ENCODE results near the gene NKAIN2.
"Not testable (repeated sequence)": the region's sequence is repeated elsewhere in the genome, so short reads cannot be mapped to it uniquely, and the experiment has no call there.

NKAIN2 gene

DNA sequence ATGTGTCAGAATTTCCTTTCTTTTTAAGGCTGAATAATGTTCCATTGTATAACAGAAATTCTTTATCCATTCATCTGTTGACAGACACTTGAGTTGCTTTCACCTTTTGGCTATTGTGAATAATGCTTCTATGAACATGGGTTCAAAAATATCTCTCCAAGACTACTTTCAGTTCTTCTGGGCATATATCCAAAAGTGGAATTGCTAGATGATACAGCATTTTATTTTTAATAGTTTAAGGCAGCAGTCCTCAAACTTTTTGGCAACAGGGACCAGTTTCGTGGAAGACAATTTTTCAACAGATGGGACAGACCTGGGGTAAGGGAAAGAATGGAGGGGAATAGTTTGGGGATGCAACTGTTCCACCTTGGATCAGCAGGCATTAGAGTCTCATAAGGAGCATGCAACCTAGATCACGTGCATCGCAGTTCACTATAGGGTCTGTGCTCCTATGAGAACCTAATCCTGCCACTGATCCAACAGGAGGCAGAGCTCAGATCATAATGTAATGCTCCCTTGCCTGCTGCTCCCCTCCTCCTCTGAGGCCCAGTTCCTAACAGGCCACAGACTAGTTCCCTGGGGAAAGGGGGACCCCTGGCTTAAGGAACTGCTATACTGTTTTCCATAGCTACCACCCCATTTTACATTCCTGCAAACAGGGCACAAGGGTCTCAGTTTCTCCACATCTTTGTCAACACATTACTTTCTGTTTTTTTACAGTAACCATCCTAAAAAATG lies 918.6 kb downstream of the NKAIN2 start:
- Histone ChIP-seq H3K4me3 (ENCODE audit: low read depth in 1 of 2, low read length in 2 of 2) (no peak overlapping the region), H3K4me1 (ENCODE audit: control insufficient read depth in 1 of 2, insufficient read depth in 2 of 2, low read length in 2 of 2) (no peaks in the 10 kb centered on the region), H3K9ac (ENCODE audit: low read depth in 1 of 2, low read length in 2 of 2) (no peak overlapping the region), H3K9me3 (ENCODE audit: control insufficient read depth in 1 of 2, low read length in 2 of 2) (no peaks in the 10 kb centered on the region), H3K27ac (ENCODE audit: low read depth, low read length) (no peak overlapping the region), H3K36me3 (ENCODE audit: control insufficient read depth in 1 of 2, insufficient read depth in 2 of 2, low read length in 2 of 2) (no peaks in the 10 kb centered on the region), H3K27me3 (ENCODE audit: control insufficient read depth in 1 of 2, insufficient read depth in 2 of 2, low read length in 2 of 2) (no peaks in the 10 kb centered on the region)

DNA sequence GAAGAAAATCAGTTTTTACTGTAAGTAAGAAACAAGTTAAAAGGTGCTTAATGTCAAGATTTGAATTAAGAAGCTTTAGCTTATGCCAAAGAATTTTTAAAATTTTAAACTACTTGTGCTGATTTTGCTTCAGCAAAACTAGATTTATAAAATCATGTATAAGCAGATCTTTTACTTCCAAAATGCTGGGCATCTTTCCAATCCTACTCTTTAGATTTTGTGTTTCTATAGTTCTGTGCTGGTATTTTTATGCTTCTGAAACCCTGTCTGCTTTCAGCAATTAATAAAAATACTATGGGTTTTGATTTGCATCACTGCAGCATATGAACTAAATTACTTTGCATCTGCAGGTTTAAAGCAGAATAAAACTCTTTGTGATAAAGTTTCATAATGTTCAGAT lies 920.0 kb downstream of the NKAIN2 start:
- H3K9ac ChIP-seq (ENCODE audit: low read depth in 1 of 2, low read length in 2 of 2): no peak overlapping the region
- H3K9me3 ChIP-seq (ENCODE audit: control insufficient read depth in 1 of 2, low read length in 2 of 2): no peaks in the 10 kb centered on the region

DNA sequence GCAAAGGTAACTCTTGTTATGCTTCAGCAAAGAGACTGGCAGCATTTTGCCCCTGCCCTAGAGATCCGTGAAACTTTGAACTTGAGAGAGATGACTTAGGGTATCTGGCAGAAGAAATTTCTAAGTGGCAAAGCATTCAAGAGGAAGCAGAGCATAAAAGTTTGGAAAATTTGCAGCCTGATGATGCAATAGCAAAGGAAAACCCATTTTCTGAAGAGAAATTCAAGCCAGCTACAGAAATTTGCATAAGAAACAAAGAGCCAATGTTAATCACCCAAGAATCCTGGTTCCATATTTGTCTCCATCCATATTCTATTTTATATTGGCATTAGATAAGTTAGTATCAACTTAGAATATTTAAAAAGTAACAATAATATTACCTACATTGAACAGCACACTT lies 934.1 kb downstream of the NKAIN2 start:
- not testable (repeated sequence) for H3K9me3 ChIP-seq (ENCODE audit: control insufficient read depth in 1 of 2, low read length in 2 of 2); H3K27me3 ChIP-seq (ENCODE audit: control insufficient read depth in 1 of 2, insufficient read depth in 2 of 2, low read length in 2 of 2); H3K36me3 ChIP-seq (ENCODE audit: control insufficient read depth in 1 of 2, insufficient read depth in 2 of 2, low read length in 2 of 2); H3K4me3 ChIP-seq (ENCODE audit: low read depth in 1 of 2, low read length in 2 of 2); H3K27ac ChIP-seq (ENCODE audit: low read depth, low read length); H3K9ac ChIP-seq (ENCODE audit: low read depth in 1 of 2, low read length in 2 of 2); H3K4me1 ChIP-seq (ENCODE audit: control insufficient read depth in 1 of 2, insufficient read depth in 2 of 2, low read length in 2 of 2)

More for the DNA sequence above, 920.0 kb downstream of the NKAIN2 start:
- H3K36me3 ChIP-seq (ENCODE audit: control insufficient read depth in 1 of 2, insufficient read depth in 2 of 2, low read length in 2 of 2): no peaks in the 10 kb centered on the region
- no peaks in the 10 kb centered on the region for H3K27me3 ChIP-seq (ENCODE audit: control insufficient read depth in 1 of 2, insufficient read depth in 2 of 2, low read length in 2 of 2)
- H3K27ac ChIP-seq (ENCODE audit: low read depth, low read length): no peak overlapping the region
- H3K4me3 ChIP-seq (ENCODE audit: low read depth in 1 of 2, low read length in 2 of 2): no peak overlapping the region
- no peaks in the 10 kb centered on the region for H3K4me1 ChIP-seq (ENCODE audit: control insufficient read depth in 1 of 2, insufficient read depth in 2 of 2, low read length in 2 of 2)

DNA sequence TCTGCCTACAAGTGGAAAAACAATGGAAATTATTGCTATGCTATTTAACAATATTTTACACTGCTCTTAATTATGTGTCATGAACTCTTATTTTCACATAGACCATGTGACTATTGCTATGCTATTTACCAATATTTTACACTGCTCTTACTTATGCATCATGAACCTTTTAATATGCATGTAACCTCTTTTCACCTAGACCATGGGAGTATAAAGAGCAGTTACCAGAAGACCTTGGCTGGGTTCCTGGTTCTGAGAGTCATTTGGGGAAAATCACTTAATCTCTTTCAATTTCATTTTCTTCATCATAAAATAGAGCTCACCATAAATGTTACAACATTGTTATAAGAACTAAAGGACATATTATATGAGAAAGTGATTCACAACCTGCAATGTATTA lies 934.8 kb downstream of the NKAIN2 start:
- Histone ChIP-seq H3K9ac (ENCODE audit: low read depth in 1 of 2, low read length in 2 of 2) (no peak overlapping the region), H3K4me3 (ENCODE audit: low read depth in 1 of 2, low read length in 2 of 2) (no peak overlapping the region), H3K27me3 (ENCODE audit: control insufficient read depth in 1 of 2, insufficient read depth in 2 of 2, low read length in 2 of 2) (no peaks in the 10 kb centered on the region), H3K4me1 (ENCODE audit: control insufficient read depth in 1 of 2, insufficient read depth in 2 of 2, low read length in 2 of 2) (no peaks in the 10 kb centered on the region), H3K27ac (ENCODE audit: low read depth, low read length) (no peak overlapping the region), H3K9me3 (ENCODE audit: control insufficient read depth in 1 of 2, low read length in 2 of 2) (no peaks in the 10 kb centered on the region), H3K36me3 (ENCODE audit: control insufficient read depth in 1 of 2, insufficient read depth in 2 of 2, low read length in 2 of 2) (no peaks in the 10 kb centered on the region)

DNA sequence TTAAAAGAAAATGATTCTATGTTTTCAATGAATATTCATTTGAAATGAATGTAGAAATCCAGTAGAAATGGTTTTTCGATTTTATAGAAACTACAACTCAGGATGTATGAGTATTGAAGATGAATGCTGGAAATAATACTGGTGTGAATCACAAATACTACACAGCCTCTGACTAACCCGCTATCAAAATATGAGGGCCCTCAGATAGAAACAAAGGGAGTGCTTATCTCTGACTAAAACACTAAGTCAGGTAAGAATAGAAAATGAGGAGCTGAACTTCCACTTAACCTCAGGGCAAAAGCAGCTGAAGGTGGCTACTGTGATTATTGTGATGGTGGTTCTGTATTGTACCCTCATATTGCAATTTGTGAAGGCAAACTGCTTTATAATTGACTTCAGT lies 937.7 kb downstream of the NKAIN2 start:
- Histone ChIP-seq H3K4me1 (ENCODE audit: control insufficient read depth in 1 of 2, insufficient read depth in 2 of 2, low read length in 2 of 2) (no peaks in the 10 kb centered on the region), H3K36me3 (ENCODE audit: control insufficient read depth in 1 of 2, insufficient read depth in 2 of 2, low read length in 2 of 2) (no peaks in the 10 kb centered on the region), H3K27ac (ENCODE audit: low read depth, low read length) (no peak overlapping the region), H3K4me3 (ENCODE audit: low read depth in 1 of 2, low read length in 2 of 2) (no peak overlapping the region), H3K9ac (ENCODE audit: low read depth in 1 of 2, low read length in 2 of 2) (no peak overlapping the region), H3K27me3 (ENCODE audit: control insufficient read depth in 1 of 2, insufficient read depth in 2 of 2, low read length in 2 of 2) (no peaks in the 10 kb centered on the region), H3K9me3 (ENCODE audit: control insufficient read depth in 1 of 2, low read length in 2 of 2) (no peaks in the 10 kb centered on the region)

DNA sequence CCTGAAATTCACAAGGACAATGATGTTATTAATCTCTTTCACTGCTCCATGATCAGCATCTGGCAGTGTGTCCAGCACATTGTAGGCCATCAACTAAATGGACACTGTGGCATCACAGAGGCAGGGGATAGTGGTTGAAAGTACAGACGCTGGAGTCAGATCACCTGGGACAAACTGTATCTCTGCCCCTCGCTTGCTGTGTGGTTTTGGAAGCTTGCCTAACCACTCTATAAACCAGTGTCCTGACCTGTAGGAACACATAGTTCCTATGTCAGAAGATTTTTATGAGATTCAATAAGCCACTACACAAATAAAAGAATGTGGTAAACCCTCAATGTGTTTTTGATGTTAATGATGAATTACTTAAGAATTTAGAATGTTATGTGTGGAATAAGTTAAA lies 939.3 kb downstream of the NKAIN2 start:
- H3K4me3 ChIP-seq (ENCODE audit: low read depth in 1 of 2, low read length in 2 of 2): no peak overlapping the region
- H3K9me3 ChIP-seq (ENCODE audit: control insufficient read depth in 1 of 2, low read length in 2 of 2): no peaks in the 10 kb centered on the region
- no peaks in the 10 kb centered on the region for H3K4me1 ChIP-seq (ENCODE audit: control insufficient read depth in 1 of 2, insufficient read depth in 2 of 2, low read length in 2 of 2)
- H3K27ac ChIP-seq (ENCODE audit: low read depth, low read length): no peak overlapping the region
- H3K9ac ChIP-seq (ENCODE audit: low read depth in 1 of 2, low read length in 2 of 2): no peak overlapping the region
- H3K27me3 ChIP-seq (ENCODE audit: control insufficient read depth in 1 of 2, insufficient read depth in 2 of 2, low read length in 2 of 2): no peaks in the 10 kb centered on the region
- no peaks in the 10 kb centered on the region for H3K36me3 ChIP-seq (ENCODE audit: control insufficient read depth in 1 of 2, insufficient read depth in 2 of 2, low read length in 2 of 2)

DNA sequence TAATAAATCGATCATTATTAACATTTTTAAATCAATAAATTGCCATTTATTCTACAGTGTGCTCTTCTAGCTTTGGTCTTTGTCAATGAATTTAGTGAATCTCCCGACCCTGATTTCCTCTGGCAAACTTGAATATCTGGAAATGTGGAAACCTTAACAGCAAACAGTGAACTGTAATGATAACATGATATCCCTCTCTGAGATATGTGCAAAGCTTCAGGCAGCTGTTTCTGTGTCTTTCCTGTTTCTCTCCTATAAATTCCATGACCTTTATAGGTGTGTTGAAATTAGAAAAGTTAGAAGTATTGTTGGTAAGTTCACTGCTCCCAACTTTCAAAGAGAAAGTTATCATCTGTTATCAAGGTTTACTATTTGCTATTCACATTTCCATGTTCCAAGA lies 939.8 kb downstream of the NKAIN2 start:
- H3K4me1 ChIP-seq (ENCODE audit: control insufficient read depth in 1 of 2, insufficient read depth in 2 of 2, low read length in 2 of 2): no peaks in the 10 kb centered on the region
- H3K27me3 ChIP-seq (ENCODE audit: control insufficient read depth in 1 of 2, insufficient read depth in 2 of 2, low read length in 2 of 2): no peaks in the 10 kb centered on the region
- no peaks in the 10 kb centered on the region for H3K36me3 ChIP-seq (ENCODE audit: control insufficient read depth in 1 of 2, insufficient read depth in 2 of 2, low read length in 2 of 2)
- H3K27ac ChIP-seq (ENCODE audit: low read depth, low read length): no peak overlapping the region
- H3K9ac ChIP-seq (ENCODE audit: low read depth in 1 of 2, low read length in 2 of 2): no peak overlapping the region
- H3K9me3 ChIP-seq (ENCODE audit: control insufficient read depth in 1 of 2, low read length in 2 of 2): no peaks in the 10 kb centered on the region
- H3K4me3 ChIP-seq (ENCODE audit: low read depth in 1 of 2, low read length in 2 of 2): no peak overlapping the region

DNA sequence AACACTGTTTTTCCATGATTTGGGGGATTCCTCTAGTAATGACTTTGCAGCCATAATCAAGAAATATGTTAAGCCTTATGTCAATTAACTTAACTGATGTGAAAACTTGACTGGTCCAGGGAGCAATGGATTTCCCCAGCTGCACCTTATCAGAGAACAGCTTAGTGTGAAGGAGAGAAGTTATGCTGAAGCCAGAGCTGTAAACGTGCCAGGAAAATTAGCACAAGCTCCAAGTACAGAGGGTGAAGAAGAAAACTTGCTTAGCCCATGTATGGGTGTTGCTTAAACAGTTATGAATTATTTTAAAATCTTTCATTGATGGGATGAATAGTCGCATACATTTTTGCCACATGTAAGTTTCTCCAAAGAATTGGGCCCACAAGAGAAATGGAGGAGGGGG lies 943.7 kb downstream of the NKAIN2 start:
- Histone ChIP-seq H3K9me3 (ENCODE audit: control insufficient read depth in 1 of 2, low read length in 2 of 2) (no peaks in the 10 kb centered on the region), H3K36me3 (ENCODE audit: control insufficient read depth in 1 of 2, insufficient read depth in 2 of 2, low read length in 2 of 2) (no peaks in the 10 kb centered on the region), H3K27ac (ENCODE audit: low read depth, low read length) (no peak overlapping the region), H3K4me1 (ENCODE audit: control insufficient read depth in 1 of 2, insufficient read depth in 2 of 2, low read length in 2 of 2) (no peaks in the 10 kb centered on the region), H3K9ac (ENCODE audit: low read depth in 1 of 2, low read length in 2 of 2) (no peak overlapping the region), H3K27me3 (ENCODE audit: control insufficient read depth in 1 of 2, insufficient read depth in 2 of 2, low read length in 2 of 2) (no peaks in the 10 kb centered on the region), H3K4me3 (ENCODE audit: low read depth in 1 of 2, low read length in 2 of 2) (no peak overlapping the region)

DNA sequence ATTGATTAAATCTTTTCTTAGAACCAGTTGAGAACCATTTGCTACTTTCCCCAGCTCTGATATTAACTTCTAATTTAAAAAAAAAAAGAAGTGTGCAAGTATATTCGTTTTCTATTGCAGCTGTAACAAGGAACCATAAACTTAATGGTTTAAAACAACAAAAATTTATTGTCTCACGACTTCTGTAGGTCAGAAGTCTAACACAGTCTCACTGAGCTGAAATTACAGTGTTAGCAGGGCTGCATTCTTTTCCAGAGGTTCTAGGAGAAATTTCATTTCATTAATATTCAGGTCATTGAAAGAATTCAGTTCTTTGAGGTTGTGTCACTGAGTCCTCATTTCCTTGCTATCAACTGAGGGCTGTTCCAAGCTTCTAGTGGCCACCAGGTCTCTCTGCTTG lies 945.1 kb downstream of the NKAIN2 start:
- Histone ChIP-seq H3K9ac (ENCODE audit: low read depth in 1 of 2, low read length in 2 of 2) (no peak overlapping the region), H3K27me3 (ENCODE audit: control insufficient read depth in 1 of 2, insufficient read depth in 2 of 2, low read length in 2 of 2) (no peaks in the 10 kb centered on the region), H3K9me3 (ENCODE audit: control insufficient read depth in 1 of 2, low read length in 2 of 2) (no peaks in the 10 kb centered on the region), H3K4me1 (ENCODE audit: control insufficient read depth in 1 of 2, insufficient read depth in 2 of 2, low read length in 2 of 2) (no peaks in the 10 kb centered on the region), H3K27ac (ENCODE audit: low read depth, low read length) (no peak overlapping the region), H3K4me3 (ENCODE audit: low read depth in 1 of 2, low read length in 2 of 2) (no peak overlapping the region), H3K36me3 (ENCODE audit: control insufficient read depth in 1 of 2, insufficient read depth in 2 of 2, low read length in 2 of 2) (no peaks in the 10 kb centered on the region)

DNA sequence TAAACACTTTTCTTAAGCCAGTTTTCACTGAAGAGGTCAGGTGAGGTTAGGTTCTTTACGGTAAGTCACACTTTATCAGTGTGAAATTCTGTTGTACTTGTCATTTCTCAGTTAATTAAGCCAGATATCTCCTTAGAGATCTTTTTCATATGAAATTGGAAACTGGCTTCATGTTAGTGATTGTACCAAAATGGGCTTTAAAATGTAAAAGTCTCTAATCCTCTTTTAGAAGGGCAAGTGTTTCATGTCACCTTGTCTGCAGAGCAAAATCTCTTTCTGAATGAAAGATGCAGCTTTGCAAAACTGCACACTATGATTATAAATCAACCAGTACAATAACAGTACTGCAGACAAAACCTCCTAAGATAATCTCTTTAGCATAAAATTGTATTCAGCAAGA lies 949.3 kb downstream of the NKAIN2 start:
- Histone ChIP-seq H3K9me3 (ENCODE audit: control insufficient read depth in 1 of 2, low read length in 2 of 2) (no peaks in the 10 kb centered on the region), H3K4me3 (ENCODE audit: low read depth in 1 of 2, low read length in 2 of 2) (no peak overlapping the region), H3K9ac (ENCODE audit: low read depth in 1 of 2, low read length in 2 of 2) (no peak overlapping the region), H3K4me1 (ENCODE audit: control insufficient read depth in 1 of 2, insufficient read depth in 2 of 2, low read length in 2 of 2) (no peaks in the 10 kb centered on the region), H3K36me3 (ENCODE audit: control insufficient read depth in 1 of 2, insufficient read depth in 2 of 2, low read length in 2 of 2) (no peaks in the 10 kb centered on the region), H3K27ac (ENCODE audit: low read depth, low read length) (no peak overlapping the region), H3K27me3 (ENCODE audit: control insufficient read depth in 1 of 2, insufficient read depth in 2 of 2, low read length in 2 of 2) (no peaks in the 10 kb centered on the region)
